ENCODE results near the gene OBSCN.

DNA sequence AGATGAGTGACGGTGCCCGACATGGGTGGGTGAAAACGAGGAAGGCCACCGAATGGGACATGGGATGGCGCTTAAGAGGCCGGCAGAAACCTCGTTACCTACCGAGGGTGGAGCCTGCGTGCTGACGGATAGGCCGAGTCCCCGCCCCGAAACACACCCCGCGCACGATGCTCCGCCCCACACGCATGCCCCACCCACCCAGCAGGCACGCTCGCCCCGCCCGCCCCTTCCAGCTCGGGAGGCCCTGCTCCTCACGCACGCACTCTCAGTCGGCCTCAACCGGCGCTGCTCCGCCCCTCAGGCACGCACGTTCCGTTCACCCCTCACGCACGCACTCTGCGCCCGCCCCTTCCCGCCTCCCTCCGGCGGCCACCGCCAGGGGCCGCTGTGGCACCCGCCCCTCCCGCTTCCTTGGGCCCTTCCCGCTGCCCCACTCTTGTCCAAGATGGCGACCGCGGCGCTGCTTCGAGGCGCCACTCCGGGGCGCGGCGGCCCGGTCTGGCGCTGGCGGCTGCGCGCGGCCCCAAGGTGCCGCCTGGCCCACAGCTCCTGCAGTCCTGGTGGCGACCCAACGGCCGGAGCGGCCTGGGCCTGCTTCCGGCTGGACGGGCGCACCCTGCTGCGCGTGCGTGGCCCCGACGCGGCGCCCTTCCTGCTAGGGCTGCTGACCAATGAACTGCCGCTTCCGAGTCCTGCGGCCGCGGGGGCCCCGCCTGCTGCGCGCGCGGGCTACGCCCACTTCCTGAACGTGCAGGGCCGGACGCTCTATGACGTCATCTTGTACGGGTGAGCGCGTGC, 42.3 kb upstream of the OBSCN start, which contains the start of gene IBA57:
- TF ChIP-seq, protein P1, sequence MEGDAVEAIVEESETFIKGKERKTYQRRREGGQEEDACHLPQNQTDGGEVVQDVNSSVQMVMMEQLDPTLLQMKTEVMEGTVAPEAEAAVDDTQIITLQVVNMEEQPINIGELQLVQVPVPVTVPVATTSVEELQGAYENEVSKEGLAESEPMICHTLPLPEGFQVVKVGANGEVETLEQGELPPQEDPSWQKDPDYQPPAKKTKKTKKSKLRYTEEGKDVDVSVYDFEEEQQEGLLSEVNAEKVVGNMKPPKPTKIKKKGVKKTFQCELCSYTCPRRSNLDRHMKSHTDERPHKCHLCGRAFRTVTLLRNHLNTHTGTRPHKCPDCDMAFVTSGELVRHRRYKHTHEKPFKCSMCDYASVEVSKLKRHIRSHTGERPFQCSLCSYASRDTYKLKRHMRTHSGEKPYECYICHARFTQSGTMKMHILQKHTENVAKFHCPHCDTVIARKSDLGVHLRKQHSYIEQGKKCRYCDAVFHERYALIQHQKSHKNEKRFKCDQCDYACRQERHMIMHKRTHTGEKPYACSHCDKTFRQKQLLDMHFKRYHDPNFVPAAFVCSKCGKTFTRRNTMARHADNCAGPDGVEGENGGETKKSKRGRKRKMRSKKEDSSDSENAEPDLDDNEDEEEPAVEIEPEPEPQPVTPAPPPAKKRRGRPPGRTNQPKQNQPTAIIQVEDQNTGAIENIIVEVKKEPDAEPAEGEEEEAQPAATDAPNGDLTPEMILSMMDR (conservative IDR thresholded peaks at IDR 0.05), result peak; percentile 99
- TF ChIP-seq ZFX (IDR thresholded peaks at IDR 0.05), result peak; percentile 88; the same call in 1 of the 2 replicates

All from C4-2B (cell line).